GM18505 (cell line): ENCODE results near the gene GRIP1.

Experiments used
- ATAC-seq: cut with Tn5 transposase; IDR thresholded peaks from one replicate; pipeline ENCODE4 v1.9.1; 2021; ENCODE audit not compliant: unreplicated experiment
- POLR2A ChIP-seq: IDR thresholded peaks from 4 replicates; pipeline ENCODE4 v1.6.1; 2011; ENCODE audit warnings: borderline replicate concordance; ENCODE audit not compliant: insufficient read depth, insufficient read length; ENCODE audit errors: extremely low read depth

Gene GRIP1

GRCh38 chr12:66320996-66321395, 357.9 kb downstream of the GRIP1 start:
- TF ChIP-seq POLR2A: no peak
- ATAC-seq: no peak

GRCh38 chr12:66319266-66319954, 359.5 kb downstream of the GRIP1 start:
- ATAC-seq: no peak
- no peak for TF ChIP-seq POLR2A

- TF ChIP-seq POLR2A: no peak
- ATAC-seq: no peak
Measured at GRCh38 chr12:66314278-66314677, 364.6 kb downstream of the GRIP1 start.

- no peak for TF ChIP-seq POLR2A
- no peak for ATAC-seq
Measured at GRCh38 chr12:66312189-66312588, 366.7 kb downstream of the GRIP1 start.

- no peak for TF ChIP-seq POLR2A
- ATAC-seq: no peak
Measured at GRCh38 chr12:66309606-66310005, 369.3 kb downstream of the GRIP1 start.

- ATAC-seq: no peak
- no peak for TF ChIP-seq POLR2A
Measured at GRCh38 chr12:66304296-66304900, 374.5 kb downstream of the GRIP1 start.

GRCh38 chr12:66303316-66303804, 375.5 kb downstream of the GRIP1 start:
- peak; percentile 26 for ATAC-seq

- ATAC-seq: no peak
- TF ChIP-seq POLR2A: no peak
Measured at GRCh38 chr12:66302827-66303169, 376.1 kb downstream of the GRIP1 start.

GRCh38 chr12:66301944-66302826, 376.7 kb downstream of the GRIP1 start, which contains the start of gene HELB:
TSS of gene HELB (plus strand) at chr12:66302493. CDS start at chr12:66302604, 111 bp downstream.
- peak; percentile 87 for TF ChIP-seq POLR2A
- ATAC-seq: peak; percentile 95

- no peak for ATAC-seq
- no peak for TF ChIP-seq POLR2A
Measured at GRCh38 chr12:66297923-66298322, 381.0 kb downstream of the GRIP1 start.
